Fibroblast of mammary gland (primary cell): ENCODE results near the gene TENM4.

Source experiments
- DNase-seq: peaks from one replicate; pipeline ENCODE4 v3.0.0-alpha.2; 2010; ENCODE audit warnings: low read depth
- H3K4me3 ChIP-seq: 2 replicates; pipeline ENCODE4 v1.5.1; 2011; ENCODE audit warnings: low read depth, mild to moderate bottlenecking, low read length, moderate library complexity; ENCODE audit not compliant: control insufficient read depth
- TF ChIP-seq, protein P1 (sequence below): conservative IDR thresholded peaks from 2 replicates; pipeline ENCODE4 v1.5.1; 2011; ENCODE audit warnings: low read depth, low read length, inconsistent platforms; ENCODE audit not compliant: control insufficient read depth, insufficient read depth

The TENM4 gene

DNA sequence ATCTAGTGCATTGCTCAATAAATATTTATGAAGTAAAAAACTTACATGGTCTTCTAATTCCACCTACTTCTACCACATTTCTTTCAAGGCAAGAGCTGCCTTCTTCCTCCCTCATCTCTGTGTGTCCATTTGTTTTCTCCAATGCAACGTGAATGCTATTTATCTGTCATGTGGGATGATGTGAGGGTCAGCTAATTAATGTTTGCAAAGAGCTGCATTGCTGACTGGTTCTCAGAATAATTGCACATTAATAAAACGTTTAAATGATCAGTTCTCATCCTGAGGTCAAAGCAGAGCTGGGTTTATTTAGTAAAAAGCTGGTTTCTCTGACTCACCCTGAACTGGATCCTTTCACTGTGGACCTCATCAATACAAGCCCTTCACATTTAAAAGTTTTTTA lies 8.7 kb downstream of the TENM4 start:
- DNase-seq: no peak
- TF ChIP-seq, protein P1, sequence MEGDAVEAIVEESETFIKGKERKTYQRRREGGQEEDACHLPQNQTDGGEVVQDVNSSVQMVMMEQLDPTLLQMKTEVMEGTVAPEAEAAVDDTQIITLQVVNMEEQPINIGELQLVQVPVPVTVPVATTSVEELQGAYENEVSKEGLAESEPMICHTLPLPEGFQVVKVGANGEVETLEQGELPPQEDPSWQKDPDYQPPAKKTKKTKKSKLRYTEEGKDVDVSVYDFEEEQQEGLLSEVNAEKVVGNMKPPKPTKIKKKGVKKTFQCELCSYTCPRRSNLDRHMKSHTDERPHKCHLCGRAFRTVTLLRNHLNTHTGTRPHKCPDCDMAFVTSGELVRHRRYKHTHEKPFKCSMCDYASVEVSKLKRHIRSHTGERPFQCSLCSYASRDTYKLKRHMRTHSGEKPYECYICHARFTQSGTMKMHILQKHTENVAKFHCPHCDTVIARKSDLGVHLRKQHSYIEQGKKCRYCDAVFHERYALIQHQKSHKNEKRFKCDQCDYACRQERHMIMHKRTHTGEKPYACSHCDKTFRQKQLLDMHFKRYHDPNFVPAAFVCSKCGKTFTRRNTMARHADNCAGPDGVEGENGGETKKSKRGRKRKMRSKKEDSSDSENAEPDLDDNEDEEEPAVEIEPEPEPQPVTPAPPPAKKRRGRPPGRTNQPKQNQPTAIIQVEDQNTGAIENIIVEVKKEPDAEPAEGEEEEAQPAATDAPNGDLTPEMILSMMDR: no peak

GRCh38 chr11:79431535-79431934 lies 9.3 kb downstream of the TENM4 start:
- DNase-seq: peak; percentile 94
- TF ChIP-seq, protein P1: no peak
- H3K4me3 ChIP-seq: no peak overlapping the region

More for the DNA sequence above, 8.7 kb downstream of the TENM4 start:
- H3K4me3 ChIP-seq: no peak overlapping the region

DNA sequence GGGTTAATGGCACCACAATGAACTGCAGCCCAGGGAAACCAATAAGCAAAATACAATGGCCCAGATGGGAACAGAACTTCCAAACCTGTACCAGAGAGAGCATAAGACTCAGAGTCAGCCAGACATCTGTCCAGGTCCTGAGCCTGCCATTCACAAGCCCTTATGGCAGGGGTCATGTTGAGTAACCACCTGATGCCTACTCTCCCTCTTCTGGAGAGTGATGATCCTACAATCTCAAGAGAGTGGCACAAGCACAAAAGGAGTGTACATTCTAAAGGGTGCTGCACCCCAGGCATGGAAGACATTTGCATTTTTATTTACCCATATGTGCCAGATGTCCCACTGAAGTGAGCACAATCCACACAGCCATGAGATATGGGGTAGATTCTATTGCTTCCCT lies 10.6 kb downstream of the TENM4 start:
- no peak overlapping the region for H3K4me3 ChIP-seq
- TF ChIP-seq, protein P1: peak; percentile 13
- no peak for DNase-seq

- no peak overlapping the region for H3K4me3 ChIP-seq
- TF ChIP-seq, protein P1: no peak
- DNase-seq: peak; percentile 52
Observed at GRCh38 chr11:79428406-79428805, 12.4 kb downstream of the TENM4 start.

GRCh38 chr11:79427611-79428327 lies 13.1 kb downstream of the TENM4 start:
- no peak overlapping the region for H3K4me3 ChIP-seq
- no peak for DNase-seq
- TF ChIP-seq, protein P1: no peak

- DNase-seq: no peak
- TF ChIP-seq, protein P1: no peak
- H3K4me3 ChIP-seq: no peak overlapping the region
Observed at GRCh38 chr11:79427126-79427525, 13.7 kb downstream of the TENM4 start.

GRCh38 chr11:79425463-79425862 lies 15.4 kb downstream of the TENM4 start:
- no peak overlapping the region for H3K4me3 ChIP-seq
- no peak for DNase-seq
- TF ChIP-seq, protein P1: no peak
